Mucosa of stomach (tissue), 1 donor: ENCODE results near the gene SWAP70.

Experiments used
- H3K27me3 ChIP-seq: one replicate; pipeline ENCODE4 v1.7.0; 2013; ENCODE audit warnings: mild to moderate bottlenecking, low read length; ENCODE audit not compliant: control insufficient read depth, insufficient read depth
- H3K36me3 ChIP-seq: one replicate; pipeline ENCODE4 v1.7.0; 2013; ENCODE audit warnings: low read length; ENCODE audit not compliant: control insufficient read depth, insufficient read depth
- H3K4me1 ChIP-seq: one replicate; pipeline ENCODE4 v1.7.0; 2013; ENCODE audit warnings: mild to moderate bottlenecking, low read length; ENCODE audit not compliant: control insufficient read depth, insufficient read depth
- H3K4me3 ChIP-seq: one replicate; pipeline ENCODE4 v1.7.0; 2013; ENCODE audit warnings: low read length
- H3K9ac ChIP-seq: one replicate; pipeline ENCODE4 v1.7.0; 2013; ENCODE audit warnings: mild to moderate bottlenecking, low read length, moderate library complexity
- H3K9me3 ChIP-seq: one replicate; pipeline ENCODE4 v1.7.0; 2013; ENCODE audit warnings: mild to moderate bottlenecking, low read length, moderate library complexity; ENCODE audit not compliant: control insufficient read depth
- donor health status: Pancreatic carcinoma.

The SWAP70 gene

GRCh38 chr11:9626496-9627394 is 37.1 kb upstream of the SWAP70 start:
- Histone ChIP-seq H3K4me1 (no peaks in the 10 kb centered on the region), H3K4me3 (no peak overlapping the region), H3K9me3 (no peaks in the 10 kb centered on the region), H3K36me3 (no peaks in the 10 kb centered on the region), H3K9ac (no peak overlapping the region), H3K27me3 (no peaks in the 10 kb centered on the region)

- Histone ChIP-seq H3K9ac (no peak overlapping the region), H3K36me3 (no peaks in the 10 kb centered on the region), H3K4me1 (no peaks in the 10 kb centered on the region), H3K4me3 (no peak overlapping the region), H3K27me3 (no peaks in the 10 kb centered on the region), H3K9me3 (no peaks in the 10 kb centered on the region)
Measured at GRCh38 chr11:9629064-9629463, 34.8 kb upstream of the SWAP70 start.

- H3K27me3 ChIP-seq, result no peaks in the 10 kb centered on the region
- no peaks in the 10 kb centered on the region for H3K4me1 ChIP-seq
- no peaks in the 10 kb centered on the region for H3K36me3 ChIP-seq
- no peaks in the 10 kb centered on the region for H3K9me3 ChIP-seq
- no peak overlapping the region for H3K9ac ChIP-seq
- no peak overlapping the region for H3K4me3 ChIP-seq
Measured at GRCh38 chr11:9633679-9634078, 30.2 kb upstream of the SWAP70 start.

GRCh38 chr11:9636691-9637090 is 27.2 kb upstream of the SWAP70 start:
- H3K9me3 ChIP-seq, result no peaks in the 10 kb centered on the region
- H3K9ac ChIP-seq, result no peak overlapping the region
- no peaks in the 10 kb centered on the region for H3K27me3 ChIP-seq
- H3K4me1 ChIP-seq, result peaks cover 10% of the 10 kb centered on the region
- no peak overlapping the region for H3K4me3 ChIP-seq
- H3K36me3 ChIP-seq, result no peaks in the 10 kb centered on the region

GRCh38 chr11:9639099-9639498 is 24.8 kb upstream of the SWAP70 start:
- Histone ChIP-seq H3K9me3 (no peaks in the 10 kb centered on the region), H3K27me3 (no peaks in the 10 kb centered on the region), H3K4me3 (no peak overlapping the region)

GRCh38 chr11:9639985-9640384 is 23.9 kb upstream of the SWAP70 start:
- no peak overlapping the region for H3K4me3 ChIP-seq
- no peaks in the 10 kb centered on the region for H3K36me3 ChIP-seq
- no peak overlapping the region for H3K9ac ChIP-seq
- H3K27me3 ChIP-seq, result no peaks in the 10 kb centered on the region
- no peaks in the 10 kb centered on the region for H3K9me3 ChIP-seq
- H3K4me1 ChIP-seq, result peaks cover 10% of the 10 kb centered on the region

More at GRCh38 chr11:9639099-9639498, 24.8 kb upstream of the SWAP70 start:
- no peaks in the 10 kb centered on the region for H3K36me3 ChIP-seq
- H3K4me1 ChIP-seq, result peaks cover 10% of the 10 kb centered on the region
- H3K9ac ChIP-seq, result no peak overlapping the region

GRCh38 chr11:9642894-9643293 is 21.0 kb upstream of the SWAP70 start:
- Histone ChIP-seq H3K4me1 (peaks cover 10% of the 10 kb centered on the region), H3K36me3 (no peaks in the 10 kb centered on the region), H3K9ac (no peak overlapping the region)

GRCh38 chr11:9643751-9644150 is 20.1 kb upstream of the SWAP70 start:
- H3K9me3 ChIP-seq, result no peaks in the 10 kb centered on the region
- H3K4me3 ChIP-seq, result no peak overlapping the region
- no peaks in the 10 kb centered on the region for H3K36me3 ChIP-seq
- H3K4me1 ChIP-seq, result peaks cover 10% of the 10 kb centered on the region
- no peak overlapping the region for H3K9ac ChIP-seq
- no peaks in the 10 kb centered on the region for H3K27me3 ChIP-seq

More at GRCh38 chr11:9642894-9643293, 21.0 kb upstream of the SWAP70 start:
- Histone ChIP-seq H3K9me3 (no peaks in the 10 kb centered on the region), H3K27me3 (no peaks in the 10 kb centered on the region), H3K4me3 (no peak overlapping the region)

GRCh38 chr11:9645881-9646280 is 18.0 kb upstream of the SWAP70 start:
- H3K9ac ChIP-seq, result no peak overlapping the region

GRCh38 chr11:9646324-9646723 is 17.6 kb upstream of the SWAP70 start:
- Histone ChIP-seq H3K4me3 (no peak overlapping the region), H3K9me3 (no peaks in the 10 kb centered on the region), H3K4me1 (no peaks in the 10 kb centered on the region), H3K36me3 (no peaks in the 10 kb centered on the region), H3K27me3 (no peaks in the 10 kb centered on the region), H3K9ac (no peak overlapping the region)

More at GRCh38 chr11:9645881-9646280, 18.0 kb upstream of the SWAP70 start:
- no peaks in the 10 kb centered on the region for H3K9me3 ChIP-seq
- no peaks in the 10 kb centered on the region for H3K36me3 ChIP-seq
- H3K4me3 ChIP-seq, result no peak overlapping the region
- H3K27me3 ChIP-seq, result no peaks in the 10 kb centered on the region
- no peaks in the 10 kb centered on the region for H3K4me1 ChIP-seq

GRCh38 chr11:9651481-9651880 is 12.4 kb upstream of the SWAP70 start:
- Histone ChIP-seq H3K27me3 (no peaks in the 10 kb centered on the region), H3K9ac (no peak overlapping the region), H3K9me3 (no peaks in the 10 kb centered on the region), H3K36me3 (no peaks in the 10 kb centered on the region), H3K4me3 (no peak overlapping the region), H3K4me1 (peaks cover 10% of the 10 kb centered on the region)

GRCh38 chr11:9651899-9652748 is 11.8 kb upstream of the SWAP70 start:
- Histone ChIP-seq H3K27me3 (no peaks in the 10 kb centered on the region), H3K36me3 (no peaks in the 10 kb centered on the region), H3K4me3 (no peak overlapping the region), H3K9me3 (no peaks in the 10 kb centered on the region), H3K9ac (no peak overlapping the region), H3K4me1 (peaks cover 10% of the 10 kb centered on the region)
